GM19455 (cell line): ENCODE results near the gene GPR155.
A peak's percentile ranks its signal among the peaks of the same experiment; 100 is the strongest.
"Not testable (repeated sequence)": the region's sequence is repeated elsewhere in the genome, so short reads cannot be mapped to it uniquely, and the experiment has no call there.

ENCODE experiments used
- ATAC-seq: cut with Tn5 transposase; IDR thresholded peaks from one replicate; pipeline ENCODE4 v1.9.1; 2021; ENCODE audit not compliant: unreplicated experiment

The GPR155 gene

DNA sequence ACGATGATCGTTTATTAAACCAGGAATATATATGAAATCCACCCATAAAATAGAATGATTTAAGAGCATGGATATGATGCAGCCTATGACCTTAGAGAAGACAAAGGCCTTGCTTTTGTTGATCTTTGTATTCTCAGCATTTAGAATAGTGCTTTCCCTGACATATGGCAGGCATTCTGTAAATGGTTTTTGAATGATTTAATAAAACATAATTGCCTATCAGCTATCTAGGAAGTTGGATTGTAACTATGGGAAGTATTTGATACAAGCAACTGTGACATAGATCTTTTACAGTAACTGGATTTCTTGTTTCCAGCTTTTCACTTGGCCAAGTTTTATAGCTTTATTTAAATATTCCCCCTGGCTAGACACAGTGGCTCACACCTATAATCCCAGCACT lies 5.1 kb upstream of the GPR155 start:
- ATAC-seq = no peak

- ATAC-seq = no peak
These were observed 3.2 kb upstream of the GPR155 start for GRCh38 chr2:174490051-174490450.

DNA sequence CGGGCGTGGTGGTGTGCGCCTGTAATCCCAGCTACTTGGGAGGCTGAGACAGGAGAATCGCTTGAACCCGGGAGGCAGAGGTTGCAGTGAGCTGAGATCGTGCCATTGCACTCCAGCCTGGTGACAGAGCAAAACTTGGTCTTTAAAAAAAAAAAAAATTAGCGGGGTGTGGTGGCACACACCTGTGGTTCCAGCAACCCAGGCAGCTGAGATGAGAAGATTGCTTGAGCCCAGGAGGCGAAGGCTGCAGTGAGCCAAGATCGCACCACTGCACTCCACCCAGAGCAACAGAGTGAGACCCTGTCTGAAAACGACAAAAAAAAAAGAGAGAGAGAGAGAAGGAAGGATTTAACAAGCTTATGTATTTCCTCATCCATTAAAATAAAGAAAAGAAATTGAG lies 2.7 kb upstream of the GPR155 start:
- ATAC-seq = not testable (repeated sequence)

GRCh38 chr2:174487820-174488162 lies 962 bp upstream of the GPR155 start:
- ATAC-seq = no peak

DNA sequence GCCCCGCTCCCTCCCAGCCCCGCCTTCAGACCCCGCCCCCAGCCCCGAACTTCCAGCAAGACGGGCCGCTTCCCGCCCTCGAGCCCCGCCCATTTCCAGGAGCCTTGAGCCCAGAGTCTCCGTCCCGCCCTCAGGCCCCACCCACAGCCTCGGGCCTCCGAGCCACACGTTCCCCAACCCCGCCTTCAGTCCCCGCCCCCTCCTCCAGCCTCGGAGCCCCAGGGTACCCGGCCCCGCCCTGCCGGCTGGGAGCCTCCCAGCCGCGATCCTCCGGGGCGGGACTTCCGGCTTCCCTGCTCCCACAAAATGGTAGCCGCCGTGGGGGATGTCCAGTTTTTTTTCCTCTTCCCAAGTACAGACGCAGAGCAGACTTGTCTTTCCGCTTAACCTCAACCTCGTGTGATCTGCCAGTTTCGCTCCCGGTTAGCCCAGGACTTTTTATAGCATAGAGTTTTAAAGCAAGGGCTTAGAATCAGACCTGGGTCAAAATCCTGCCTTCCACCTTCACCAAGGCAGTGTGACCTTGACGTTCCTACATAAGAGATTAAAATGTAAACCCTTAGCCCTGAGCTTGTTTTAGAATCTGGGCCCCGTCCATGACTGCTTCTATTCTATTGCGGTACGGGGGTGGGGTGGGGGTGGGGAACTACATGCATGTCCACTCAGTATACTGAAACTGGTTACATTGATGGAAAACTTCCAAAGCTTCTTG lies 435 bp upstream of the GPR155 start:
- ATAC-seq = peak; percentile 80

DNA sequence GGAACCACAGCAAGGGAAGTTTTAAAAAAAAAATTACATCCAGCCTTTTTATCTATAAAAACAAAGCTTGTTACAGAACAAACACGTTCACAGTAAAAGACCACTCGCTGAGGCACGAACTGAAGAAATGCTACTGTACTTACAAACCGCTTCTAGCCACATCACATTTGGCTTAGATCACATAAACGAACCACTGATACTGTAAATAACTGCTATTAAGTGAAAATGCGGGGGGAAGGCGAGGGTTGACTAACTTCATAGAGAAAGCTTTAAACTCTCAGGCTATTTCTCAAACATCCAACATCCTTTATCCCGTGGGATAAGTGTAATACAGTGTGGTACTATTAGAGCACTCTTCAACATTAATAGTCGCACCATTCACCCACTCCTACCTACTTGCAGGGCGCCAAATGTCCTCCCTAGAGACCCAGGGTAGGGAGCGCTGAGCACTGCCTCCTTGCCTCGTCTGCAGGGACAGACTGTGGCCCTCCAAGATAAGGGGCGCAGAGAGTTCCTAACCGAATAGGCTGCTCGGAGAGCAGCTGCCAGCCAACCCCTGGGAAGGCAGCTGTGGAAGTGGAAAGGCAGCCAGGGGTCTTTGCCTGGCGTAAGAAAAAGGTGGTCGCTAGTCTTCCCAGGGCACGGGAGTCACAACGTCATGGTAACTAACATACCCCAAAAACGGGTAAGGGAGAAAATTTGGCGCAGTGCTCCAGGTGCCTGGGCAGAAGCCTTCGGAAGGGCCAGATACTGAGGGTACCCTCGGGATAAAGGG lies 854 bp downstream of the GPR155 start:
- peak; percentile 37 for ATAC-seq

DNA sequence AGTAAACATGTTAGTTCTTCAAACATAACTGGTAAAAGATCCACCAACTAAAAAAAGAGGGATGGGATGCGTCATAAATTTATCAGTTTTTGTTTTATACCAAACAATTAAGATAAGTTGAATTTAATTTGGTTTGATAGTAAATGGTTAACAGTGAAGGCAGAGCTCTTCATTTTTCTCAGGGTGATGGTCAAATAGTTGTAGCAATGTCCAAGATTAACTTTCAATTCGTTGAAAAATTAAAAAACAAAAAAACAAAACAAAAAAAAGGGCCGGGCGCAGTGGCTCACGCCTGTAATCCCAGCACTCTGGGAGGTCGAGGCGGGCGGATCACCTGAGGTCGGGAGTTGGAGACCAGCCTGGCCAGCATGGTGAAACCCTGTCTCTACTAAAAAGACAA lies 1.8 kb downstream of the GPR155 start:
- ATAC-seq = not testable (repeated sequence)

GRCh38 chr2:174484573-174484972 lies 2.3 kb downstream of the GPR155 start:
- no peak for ATAC-seq

- no peak for ATAC-seq
These were observed 4.0 kb downstream of the GPR155 start for GRCh38 chr2:174482854-174483253.

- no peak for ATAC-seq
These were observed 9.1 kb downstream of the GPR155 start for GRCh38 chr2:174477759-174478158.

DNA sequence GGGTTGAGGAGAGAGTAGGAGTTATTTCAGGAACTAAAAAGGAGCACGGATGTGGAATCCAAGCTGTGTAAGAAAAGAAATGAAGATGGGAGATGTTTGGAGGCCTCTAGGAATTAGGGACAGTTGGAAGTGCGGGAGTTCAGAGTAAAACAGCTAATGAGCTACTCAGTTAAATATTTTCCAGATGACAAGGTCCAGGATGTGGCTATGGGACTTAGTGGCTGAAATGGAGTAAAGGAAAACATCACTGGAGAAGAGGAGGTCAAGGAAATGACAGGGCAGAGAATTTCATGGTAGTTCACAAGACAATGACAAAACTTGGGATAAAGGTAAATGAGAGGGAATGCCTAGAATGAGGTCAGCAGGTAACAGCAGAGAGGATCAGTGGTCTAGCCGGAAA lies 13.0 kb downstream of the GPR155 start:
- no peak for ATAC-seq

- no peak for ATAC-seq
These were observed 21.5 kb downstream of the GPR155 start for GRCh38 chr2:174465327-174465726.

GRCh38 chr2:174461221-174461620 lies 25.6 kb downstream of the GPR155 start:
- ATAC-seq = no peak

DNA sequence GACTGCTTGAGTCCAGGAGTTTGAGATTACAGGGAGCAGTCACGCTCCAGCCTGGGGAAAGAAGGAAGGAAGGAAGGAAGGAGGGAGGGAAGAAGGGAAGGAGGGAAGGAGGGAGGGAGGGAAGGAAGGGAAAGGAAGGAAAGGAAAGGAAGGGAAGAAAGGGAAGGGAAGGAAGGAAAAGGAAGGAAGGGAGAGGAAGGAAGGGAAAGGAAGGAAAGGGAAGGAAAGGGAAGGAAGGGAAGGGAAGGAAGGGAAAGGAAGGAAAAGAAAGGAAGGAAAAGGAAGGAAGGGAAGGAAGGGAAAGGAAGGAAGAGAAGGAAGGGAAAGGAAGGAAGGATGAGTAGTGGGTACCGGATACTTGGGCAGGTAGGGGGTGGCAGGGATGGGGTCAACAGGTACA lies 32.3 kb downstream of the GPR155 start:
- ATAC-seq = no peak

GRCh38 chr2:174450021-174450816 lies 36.6 kb downstream of the GPR155 start:
- ATAC-seq = no peak

DNA sequence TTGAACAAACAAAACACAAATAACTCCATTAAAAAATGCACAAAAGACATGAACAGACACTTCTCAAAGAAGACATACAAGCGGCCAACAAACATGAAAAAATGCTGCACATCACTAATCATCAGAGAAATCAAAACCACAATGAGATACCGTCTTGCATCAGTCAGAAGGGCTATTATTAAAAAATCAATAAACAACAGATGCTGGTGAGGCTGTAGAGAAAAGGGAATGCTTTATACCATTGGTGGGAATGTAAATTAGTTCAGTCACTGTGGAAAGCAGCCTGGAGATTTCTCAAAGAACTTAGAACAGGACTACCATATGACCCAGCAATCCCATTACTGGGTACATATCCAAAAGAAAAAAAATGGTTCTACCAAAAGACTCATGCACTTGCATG lies 37.8 kb downstream of the GPR155 start:
- no peak for ATAC-seq

DNA sequence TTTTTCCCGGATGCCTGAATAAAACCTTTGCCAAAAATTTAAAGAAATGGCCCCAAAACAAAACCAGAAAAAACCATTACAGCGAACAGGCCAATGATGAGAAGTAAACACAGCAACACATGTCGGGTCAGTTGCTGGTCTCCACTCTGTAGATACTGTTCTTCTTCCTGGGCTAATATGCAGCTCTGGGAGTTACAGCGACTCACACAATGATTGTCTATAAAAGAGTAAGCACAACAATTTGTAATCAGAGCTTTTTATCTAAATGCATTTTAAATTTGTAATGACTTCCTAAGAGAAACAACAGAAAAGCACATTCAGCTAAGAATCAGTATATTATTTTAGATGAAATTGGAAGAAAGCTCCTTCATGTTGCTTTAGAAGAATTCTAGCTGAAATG lies 40.3 kb downstream of the GPR155 start:
- ATAC-seq = no peak

GRCh38 chr2:174445248-174445647 lies 41.6 kb downstream of the GPR155 start:
- no peak for ATAC-seq

DNA sequence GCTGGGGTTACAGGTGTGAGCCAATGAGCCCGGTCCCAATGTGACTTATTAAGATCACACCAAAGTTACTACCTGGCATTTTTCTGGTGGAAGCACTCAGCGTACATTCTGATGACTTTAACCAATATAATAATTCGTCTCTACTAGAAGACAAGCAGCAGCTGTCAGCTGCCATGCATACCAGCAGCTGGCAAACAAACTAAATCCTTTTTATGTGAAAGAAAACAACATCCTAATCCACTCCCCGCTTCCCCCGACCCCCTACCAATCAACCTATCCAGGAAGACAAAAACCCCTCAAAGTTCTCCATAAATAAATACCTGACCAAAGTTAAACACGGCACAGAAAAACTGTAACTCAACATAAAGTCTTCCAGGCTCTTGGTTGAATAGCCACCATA lies 42.1 kb downstream of the GPR155 start:
- no peak for ATAC-seq

- no peak for ATAC-seq
These were observed 44.0 kb downstream of the GPR155 start for GRCh38 chr2:174442546-174443510.

DNA sequence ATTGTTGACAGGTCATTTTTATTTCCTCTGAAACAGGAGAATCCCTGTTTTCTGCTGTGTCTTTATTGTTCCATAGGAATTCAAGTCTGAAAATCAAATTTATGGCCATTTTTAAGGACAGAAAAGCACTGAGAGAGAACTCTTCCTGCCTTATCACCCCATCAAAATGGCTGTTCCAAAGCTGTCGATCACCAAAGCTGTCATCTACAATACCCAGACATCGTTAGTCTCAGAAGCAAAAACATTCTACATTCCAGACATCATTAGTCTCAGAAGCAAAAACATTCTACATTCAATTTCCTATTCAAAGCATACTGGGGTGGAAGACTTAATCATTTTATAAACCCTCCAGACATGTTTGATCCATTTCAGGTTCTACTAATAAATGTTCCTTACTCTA lies 46.9 kb downstream of the GPR155 start:
- ATAC-seq = no peak
